ENCODE results near the gene CCL13.

Gene CCL13

GRCh38 chr17:34377078-34377823 is 21.0 kb downstream of the CCL13 start:
- POLR2A ChIA-PET (ENCODE audit: low non-redundant PET) = no interaction called here
- no peak for DNase-seq (ENCODE audit: low spot score)
- TF ChIP-seq CTCF (conservative IDR thresholded peaks at IDR 0.05; ENCODE audit: low read depth) = no peak
- H3K27ac ChIP-seq = no peak overlapping the region
- CTCF ChIA-PET = interaction anchor here (0.6 to 1.5 kb wide), 3 partner anchors 12 to 261 kb away, joined by 3 read pairs; no protein-coding TSS in a partner anchor

GRCh38 chr17:34378664-34379101 is 22.4 kb downstream of the CCL13 start:
- no peak for TF ChIP-seq CTCF (conservative IDR thresholded peaks at IDR 0.05; ENCODE audit: low read depth)
- POLR2A ChIA-PET (ENCODE audit: low non-redundant PET) = no interaction called here
- H3K27ac ChIP-seq = no peak overlapping the region
- CTCF ChIA-PET = interaction anchor here (0.6 to 1.5 kb wide), 2 partner anchors 42 to 178 kb away, joined by 3 read pairs; no protein-coding TSS in a partner anchor
- DNase-seq (ENCODE audit: low spot score) = no peak

DNA sequence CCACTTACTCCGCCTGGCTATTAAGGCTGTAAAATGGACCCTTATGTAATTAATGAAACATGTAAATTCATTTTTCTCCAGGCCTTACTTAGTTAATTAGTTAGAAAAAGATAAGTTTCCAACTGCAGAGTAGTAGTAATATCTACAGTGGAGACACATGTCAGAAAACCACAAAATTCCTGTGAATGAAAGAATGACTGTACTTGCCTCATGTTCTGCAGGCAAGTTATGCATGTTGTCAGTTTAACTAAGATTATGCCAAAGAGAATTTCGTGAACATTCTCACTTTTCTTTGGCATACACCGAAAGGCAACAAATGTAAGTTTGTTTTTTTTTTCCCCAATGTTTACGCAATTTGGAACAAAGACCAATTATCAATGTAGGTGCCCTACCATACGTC is 23.6 kb downstream of the CCL13 start:
- POLR2A ChIA-PET (ENCODE audit: low non-redundant PET) = no interaction called here
- H3K27ac ChIP-seq = no peak overlapping the region
- no peak for DNase-seq (ENCODE audit: low spot score)
- no peak for TF ChIP-seq CTCF (conservative IDR thresholded peaks at IDR 0.05; ENCODE audit: low read depth)
- CTCF ChIA-PET = no interaction called here

DNA sequence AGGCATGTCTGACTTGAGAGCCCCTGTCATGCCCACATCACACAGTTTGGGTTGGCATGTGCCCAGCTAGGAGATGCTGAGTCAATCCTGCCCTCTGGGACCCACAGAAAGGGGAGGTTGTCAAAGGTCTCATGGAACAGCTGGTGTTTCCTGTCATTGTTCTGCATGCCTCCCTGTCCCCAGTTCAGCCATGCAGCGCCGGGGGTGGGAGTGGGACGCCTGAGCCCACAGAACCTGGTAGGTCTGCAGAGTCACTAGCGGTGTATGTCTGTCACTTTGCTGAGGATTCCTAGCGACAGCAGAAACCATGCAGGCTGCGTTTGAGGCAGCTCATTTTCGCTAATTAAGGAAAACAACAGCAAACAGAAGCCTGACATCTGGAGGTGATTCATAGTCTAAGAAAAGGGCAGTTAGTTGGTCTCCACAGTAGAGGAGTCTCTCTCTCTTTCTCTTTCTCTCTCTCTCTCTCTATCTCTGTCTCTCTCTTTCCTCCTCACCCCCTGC is 26.4 kb downstream of the CCL13 start:
- TF ChIP-seq CTCF (conservative IDR thresholded peaks at IDR 0.05; ENCODE audit: low read depth) = no peak
- no peak overlapping the region for H3K27ac ChIP-seq
- ChIA-PET POLR2A (ENCODE audit: low non-redundant PET) (no interaction called here), CTCF (interaction anchor here (0.6 to 1.4 kb wide), 2 partner anchors 21 to 144 kb away, joined by 3 to 4 read pairs; no protein-coding TSS in a partner anchor)
- no peak for DNase-seq (ENCODE audit: low spot score)

- CTCF ChIA-PET = interaction anchor here (0.9 to 1.4 kb wide), 2 partner anchors 22 to 37 kb away, joined by 3 read pairs; no protein-coding TSS in a partner anchor
- no peak for TF ChIP-seq CTCF (conservative IDR thresholded peaks at IDR 0.05; ENCODE audit: low read depth)
- DNase-seq (ENCODE audit: low spot score) = no peak
- H3K27ac ChIP-seq = no peak overlapping the region
- POLR2A ChIA-PET (ENCODE audit: low non-redundant PET) = no interaction called here
These were observed 26.9 kb downstream of the CCL13 start for GRCh38 chr17:34383216-34383615.

DNA sequence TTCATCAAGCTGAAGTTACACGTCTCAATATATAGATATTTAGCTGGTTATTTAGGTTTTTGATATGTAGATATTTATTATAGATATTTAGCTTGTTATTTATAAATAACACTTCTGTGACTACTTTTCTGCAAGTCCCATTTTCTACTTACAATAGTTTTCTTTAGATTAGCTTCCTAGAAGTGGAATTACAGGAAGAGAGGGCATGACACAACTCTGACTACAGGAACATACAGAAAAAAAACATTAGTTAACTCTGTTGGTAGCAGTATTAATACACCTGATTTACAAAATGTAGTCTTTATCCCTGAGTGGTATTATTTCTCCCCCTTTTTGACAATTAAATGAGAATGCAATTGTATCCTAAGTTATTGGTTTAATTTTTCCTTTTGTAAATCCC is 28.0 kb downstream of the CCL13 start:
- ChIA-PET POLR2A (ENCODE audit: low non-redundant PET) (no interaction called here), CTCF (interaction anchor here (0.6 to 0.9 kb wide), 3 partner anchors 36 to 568 kb away, joined by 3 to 5 read pairs (median 3); no protein-coding TSS in a partner anchor)
- TF ChIP-seq CTCF (conservative IDR thresholded peaks at IDR 0.05; ENCODE audit: low read depth) = no peak
- DNase-seq (ENCODE audit: low spot score) = no peak
- H3K27ac ChIP-seq = no peak overlapping the region
